Skin of body (tissue), 2 donors: ENCODE results near the gene SH2D3C. TPM values are rescaled to one million over a fixed set of nuclear protein-coding genes. Genes with fewer than 3 reads are reported as not detected.

Experiments
- DNase-seq: peaks from one replicate; lab custom pipeline; 2025; lab: John Stamatoyannopoulos, UW
- total RNA-seq: library from RNA; depleted of rRNA; stranded (reverse); fragments of >200 nt; gene quantifications from one replicate; pipeline ENCODE4 v1.2.3, GENCODE V29; 2014

The SH2D3C gene
- total RNA-seq, 1 donor from 2014 or later = 5.7 TPM

GRCh38 chr9:127809002-127809539 is 30.6 kb upstream of the SH2D3C start:
- no peak for DNase-seq

- DNase-seq = no peak
Measured at GRCh38 chr9:127808347-127809001, 30.0 kb upstream of the SH2D3C start.

- no peak for DNase-seq
Measured at GRCh38 chr9:127806871-127807270, 28.4 kb upstream of the SH2D3C start.

DNA sequence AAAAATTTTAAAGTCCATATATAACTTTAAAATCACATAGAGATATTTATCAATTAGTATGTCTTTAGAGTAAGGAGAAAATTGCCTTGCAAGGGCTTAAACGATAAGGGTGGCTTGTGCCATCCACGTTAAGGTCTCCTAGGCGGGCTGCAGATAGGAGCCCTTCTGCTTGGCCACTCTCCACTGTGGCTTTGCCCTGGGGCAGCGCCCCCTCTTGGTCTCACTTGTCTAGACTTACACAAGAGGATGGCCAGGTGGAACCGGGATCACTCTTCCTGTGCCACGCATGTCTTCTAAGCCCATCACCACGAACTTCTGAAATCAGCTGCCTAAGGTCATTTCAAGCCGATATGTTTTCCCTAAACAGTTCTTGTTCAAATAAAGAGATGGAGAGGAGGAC is 27.2 kb upstream of the SH2D3C start:
- DNase-seq = no peak

GRCh38 chr9:127803507-127804352 is 25.3 kb upstream of the SH2D3C start:
- DNase-seq = no peak

GRCh38 chr9:127802576-127803443 is 24.3 kb upstream of the SH2D3C start, which contains the start of gene FPGS:
Gene FPGS, plus strand, starts transcription at chr9:127802882. Its CDS starts 43 bp downstream, at chr9:127802925.
- DNase-seq = peak; percentile 72

DNA sequence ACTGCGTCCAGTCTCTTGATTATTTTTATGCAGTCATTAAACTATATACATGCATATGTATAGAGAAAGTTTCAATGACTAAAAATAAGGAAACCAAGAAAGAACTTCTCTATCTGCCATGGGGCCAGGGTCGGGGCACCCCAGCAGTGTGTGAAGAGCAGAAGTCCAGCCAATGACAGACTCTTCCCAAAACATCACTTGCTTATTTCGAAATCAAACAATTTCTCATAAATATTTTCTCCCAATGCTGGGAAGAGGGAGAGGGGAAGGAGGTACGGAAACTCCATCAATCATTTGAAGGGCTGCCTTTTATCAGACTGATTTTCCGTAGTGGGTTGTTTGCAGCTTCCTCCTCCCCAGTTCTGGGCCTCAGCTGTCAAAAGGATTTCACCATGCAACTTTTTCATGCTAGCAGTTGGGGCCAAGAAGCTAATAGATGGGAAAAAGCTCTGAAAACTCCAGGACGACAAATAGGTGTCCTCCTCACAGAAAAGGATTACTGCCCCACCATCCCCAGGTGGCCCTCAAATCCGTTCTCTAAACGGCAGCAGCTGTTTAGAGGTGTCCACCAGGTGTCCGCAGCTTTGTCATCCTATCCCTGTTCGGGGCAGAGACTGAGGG is 23.6 kb upstream of the SH2D3C start:
- DNase-seq = peak; percentile 70

- DNase-seq = no peak
Measured at GRCh38 chr9:127796852-127797370, 18.4 kb upstream of the SH2D3C start.

DNA sequence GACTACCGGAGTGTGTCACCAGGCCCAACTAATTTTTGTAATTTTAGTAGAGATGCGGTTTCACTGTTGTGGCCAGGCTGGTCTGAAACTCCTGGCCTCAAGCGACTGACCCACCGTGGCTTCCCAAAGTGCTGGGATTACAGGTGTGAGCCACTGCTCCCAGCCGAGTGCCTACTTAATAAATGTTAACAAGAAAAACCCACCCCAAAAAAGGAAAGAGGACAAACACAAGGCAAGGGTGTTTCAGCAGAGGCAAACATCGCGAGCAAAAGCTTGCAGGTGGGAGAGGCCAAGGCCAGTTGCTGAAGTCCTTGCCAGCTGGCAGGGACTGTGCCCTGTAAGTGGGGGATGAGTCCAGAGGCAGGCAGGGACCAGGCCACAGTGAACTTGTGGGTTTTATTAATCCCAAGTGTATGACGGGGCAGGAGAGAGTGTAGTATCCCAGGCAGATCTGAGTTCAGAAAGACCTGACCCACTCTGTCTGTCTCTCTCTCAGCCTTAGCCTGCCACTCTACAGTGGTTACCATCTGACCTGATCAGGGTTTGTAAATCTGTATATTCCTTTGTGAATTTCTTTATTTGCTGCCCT is 17.9 kb upstream of the SH2D3C start:
- DNase-seq = no peak

- DNase-seq = no peak
Measured at GRCh38 chr9:127794001-127794791, 15.7 kb upstream of the SH2D3C start.

- DNase-seq = no peak
Measured at GRCh38 chr9:127793093-127793708, 14.7 kb upstream of the SH2D3C start.

- no peak for DNase-seq
Measured at GRCh38 chr9:127792417-127793031, 14.1 kb upstream of the SH2D3C start.

DNA sequence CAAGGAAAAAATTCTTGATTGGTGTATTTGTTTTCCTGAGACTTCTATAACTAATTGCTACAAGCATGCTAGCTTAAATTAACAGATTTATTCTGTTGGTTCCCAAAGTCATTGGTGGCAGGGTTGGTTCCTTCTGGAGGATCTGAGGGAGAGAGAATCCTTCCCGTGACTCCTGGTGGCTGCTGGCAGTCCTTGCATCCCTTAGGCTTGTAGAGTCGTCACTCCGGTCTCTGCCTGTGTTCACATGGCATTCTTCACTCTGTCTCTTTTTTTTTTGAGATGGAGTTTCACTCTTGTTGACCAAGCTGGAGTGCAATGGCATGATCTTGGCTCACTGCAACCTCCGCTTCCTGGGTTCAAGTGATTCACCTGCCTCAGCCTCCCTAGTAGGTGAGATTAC is 12.6 kb upstream of the SH2D3C start:
- DNase-seq = no peak

- no peak for DNase-seq
Measured at GRCh38 chr9:127790094-127790855, 11.8 kb upstream of the SH2D3C start.

DNA sequence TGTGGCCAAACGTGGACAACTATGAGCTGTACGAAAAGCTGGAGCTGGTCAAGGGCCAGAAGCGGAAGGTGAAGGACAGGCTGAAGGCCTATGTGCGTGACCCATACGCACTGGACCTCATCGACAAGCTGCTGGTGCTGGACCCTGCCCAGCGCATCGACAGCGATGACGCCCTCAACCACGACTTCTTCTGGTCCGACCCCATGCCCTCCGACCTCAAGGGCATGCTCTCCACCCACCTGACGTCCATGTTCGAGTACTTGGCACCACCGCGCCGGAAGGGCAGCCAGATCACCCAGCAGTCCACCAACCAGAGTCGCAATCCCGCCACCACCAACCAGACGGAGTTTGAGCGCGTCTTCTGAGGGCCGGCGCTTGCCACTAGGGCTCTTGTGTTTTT is 10.7 kb upstream of the SH2D3C start:
- no peak for DNase-seq

DNA sequence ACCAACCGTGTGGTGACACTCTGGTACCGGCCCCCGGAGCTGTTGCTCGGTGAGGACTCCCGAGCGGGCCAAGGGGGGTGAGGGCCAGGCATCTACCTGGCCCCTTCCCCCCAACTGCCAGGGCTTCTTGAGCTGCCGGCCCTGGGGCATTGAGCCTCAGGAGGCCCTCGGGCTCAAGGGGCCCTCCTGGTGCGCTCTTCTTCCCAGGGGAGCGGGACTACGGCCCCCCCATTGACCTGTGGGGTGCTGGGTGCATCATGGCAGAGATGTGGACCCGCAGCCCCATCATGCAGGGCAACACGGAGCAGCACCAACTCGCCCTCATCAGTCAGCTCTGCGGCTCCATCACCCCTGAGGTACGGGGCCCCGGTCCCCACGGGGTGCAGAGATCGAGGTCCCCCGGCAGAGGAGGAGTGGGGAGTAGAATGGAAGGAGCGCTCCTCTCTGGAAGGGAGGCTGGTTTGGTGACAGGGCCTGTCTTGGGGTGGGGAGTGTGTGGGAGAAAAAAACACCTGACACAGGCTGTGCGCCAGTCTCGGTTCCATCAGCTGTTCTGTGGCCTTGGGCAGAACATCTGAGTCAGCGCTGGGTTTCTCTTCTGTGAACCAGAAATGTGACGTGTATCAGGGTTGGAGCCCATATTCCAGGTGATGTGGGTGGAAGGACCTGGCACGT is 10.0 kb upstream of the SH2D3C start:
- DNase-seq = no peak

DNA sequence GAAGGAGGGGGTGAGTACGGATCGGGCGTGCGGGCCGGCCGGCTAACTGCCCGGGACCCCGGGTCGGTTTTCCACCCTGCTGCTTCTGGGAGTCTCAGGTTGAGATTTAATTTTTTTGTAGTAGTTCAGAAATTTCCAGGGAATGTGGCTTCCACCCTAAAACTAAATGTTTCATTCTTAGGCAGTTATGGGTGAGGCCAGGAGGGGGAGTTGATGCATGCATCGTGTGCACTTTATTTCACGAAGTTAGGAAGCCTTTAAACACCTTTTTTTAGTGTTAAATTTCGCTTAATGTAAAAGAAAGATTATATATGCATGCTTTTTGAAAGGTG is 8.3 kb upstream of the SH2D3C start:
- DNase-seq = no peak
